HCT116 (cell line): Measurements from ENCODE around the gene CCDC126. TPM values are rescaled to one million over a fixed set of nuclear protein-coding genes. Genes with fewer than 3 reads are reported as not detected.

Experiments
- ATAC-seq: fragments of 200-7000 bp; cut with Tn5 transposase; 2 replicates; pipeline ENCODE4 v1.9.1; 2020; ENCODE audit warnings: mild to moderate bottlenecking, moderate library complexity
- BruUV-seq: library from RNA; stranded (reverse); fragments of 400-500 nt; replicated peaks from 2 replicates; lab custom pipeline; 2021; lab: Mats Ljungman, UMichigan
- CTCF ChIA-PET: fragments of 300-600 bp; sonication (Branson Sonifier 250); formaldehyde crosslinking; loops from one replicate; lab custom pipeline; 2021; ENCODE audit warnings: antibody characterized with exemption; lab: Charles Lee
- POLR2A ChIA-PET: fragments of 300-600, 350-600 bp; sonication (Branson Sonifier 250); formaldehyde crosslinking; loops from one replicate; lab custom pipeline; 2021; ENCODE audit warnings: antibody characterized with exemption; lab: Charles Lee
- RAD21 ChIA-PET, 2 experiments: fragments of 300-600 bp; sonication (Branson Sonifier 250); formaldehyde crosslinking; loops; one replicate each; lab custom pipeline; 2023; ENCODE audit warnings: low total read pairs in 2 of 2; ENCODE audit not compliant: uncharacterized antibody in 2 of 2, unreplicated experiment in 2 of 2, low non-redundant PET in 1 of 2; lab: Charles Lee
- DNase-seq: peaks from one replicate; pipeline ENCODE4 v3.0.0-alpha.2; 2010; ENCODE audit warnings: low read depth, low spot score
- H2AFZ ChIP-seq: fragments of 200-600 bp; shearing (Covaris generic), sonication (generic); 2 replicates; pipeline ENCODE4 v1.6.1; 2017; ENCODE audit warnings: low read depth, mixed run types, mixed read lengths, antibody characterized with exemption, low read length; ENCODE audit not compliant: poor library complexity, severe bottlenecking
- H3K27ac ChIP-seq: 2 replicates; pipeline ENCODE4 v1.5.1; 2012; ENCODE audit warnings: low read depth, low read length
- H3K27me3 ChIP-seq: fragments of 200-600 bp; sonication (generic); 2 replicates; pipeline ENCODE4 v1.6.1; 2016; ENCODE audit warnings: mixed run types, low read length, mixed read lengths; ENCODE audit not compliant: insufficient read depth
- H3K36me3 ChIP-seq, 2 experiments: fragments of 200-500 bp in 1 of 2; fragments of 200-600 bp in 1 of 2; sonication (Bioruptor generic) in 1 of 2; sonication (generic) in 1 of 2; 2 replicates each; pipeline versions ENCODE4 v1.5.1 to v1.6.1; 2014 to 2016; ENCODE audit warnings: low read length in 2 of 2, inconsistent platforms in 1 of 2, mixed read lengths in 1 of 2, mixed run types in 1 of 2; ENCODE audit not compliant: insufficient read depth in 2 of 2, control insufficient read depth in 1 of 2
- H3K4me1 ChIP-seq, 2 experiments: fragments of 200-600 bp in 1 of 2; sonication (generic) in 1 of 2; 2 replicates each; pipeline versions ENCODE4 v1.5.1 to v1.6.1; 2012 to 2017; ENCODE audit warnings: low read length in 2 of 2, inconsistent platforms in 1 of 2, mild to moderate bottlenecking in 1 of 2, mixed read lengths in 1 of 2, mixed run types in 1 of 2, moderate library complexity in 1 of 2; ENCODE audit not compliant: insufficient read depth in 2 of 2, control insufficient read depth in 1 of 2
- H3K4me2 ChIP-seq: fragments of 200-600 bp; sonication (generic); 2 replicates; pipeline ENCODE4 v1.6.1; 2017; ENCODE audit warnings: mixed run types, low read length, mixed read lengths
- H3K4me3 ChIP-seq, 2 experiments: fragments of 200-600 bp in 1 of 2; sonication (generic) in 1 of 2; replicated peaks in 1 of 2; 2 replicates each; pipeline ENCODE4 v1.5.1; 2011 to 2016; ENCODE audit warnings: low read length in 2 of 2, control low read depth in 1 of 2, low read depth in 1 of 2, mild to moderate bottlenecking in 1 of 2, mixed read lengths in 1 of 2, mixed run types in 1 of 2
- H3K79me2 ChIP-seq: fragments of 200-600 bp; sonication (generic); 2 replicates; pipeline ENCODE4 v1.6.1; 2017; ENCODE audit warnings: mild to moderate bottlenecking, mixed run types, low read length, moderate library complexity, mixed read lengths; ENCODE audit not compliant: insufficient read depth
- H3K9ac ChIP-seq: fragments of 200-600 bp; sonication (generic); 2 replicates; pipeline ENCODE4 v1.6.1; 2016; ENCODE audit warnings: low read length, mixed read lengths
- H3K9me2 ChIP-seq: fragments of 200-600 bp; sonication (generic), shearing (Covaris generic); 2 replicates; pipeline ENCODE4 v1.6.1; 2017; ENCODE audit warnings: mixed run types, mild to moderate bottlenecking, moderate library complexity; ENCODE audit not compliant: insufficient read depth
- H3K9me3 ChIP-seq, 2 experiments: fragments of 200-500 bp in 1 of 2; fragments of 200-600 bp in 1 of 2; sonication (Bioruptor generic) in 1 of 2; sonication (generic) in 1 of 2; 2 replicates each; pipeline ENCODE4 v1.6.1; 2014 to 2017; ENCODE audit warnings: low read length in 2 of 2, mixed read lengths in 2 of 2, inconsistent platforms in 1 of 2, low read depth in 1 of 2, mild to moderate bottlenecking in 1 of 2, mixed run types in 1 of 2, moderate library complexity in 1 of 2; ENCODE audit not compliant: control insufficient read depth in 1 of 2, insufficient read depth in 1 of 2
- H4K20me1 ChIP-seq: fragments of 200-600 bp; sonication (generic), shearing (Covaris generic); 2 replicates; pipeline ENCODE4 v1.6.1; 2017; ENCODE audit warnings: mixed run types, mild to moderate bottlenecking, moderate library complexity; ENCODE audit not compliant: insufficient read depth
- ATF3 ChIP-seq: IDR thresholded peaks from 2 replicates; pipeline ENCODE4 v1.6.1; 2012
- CTCF ChIP-seq, 3 experiments: fragments of 200-600 bp in 1 of 3; sonication (generic) in 1 of 3; IDR thresholded peaks in 2 of 3; conservative IDR thresholded peaks in 1 of 3; 2 replicates each; pipeline ENCODE4 v1.5.1; 2012 to 2017; ENCODE audit warnings: low read depth in 2 of 3, low read length in 2 of 3, antibody characterized with exemption in 1 of 3, borderline replicate concordance in 1 of 3, control low read depth in 1 of 3, mild to moderate bottlenecking in 1 of 3, mixed read lengths in 1 of 3, mixed run types in 1 of 3, moderate library complexity in 1 of 3; ENCODE audit not compliant: insufficient read depth in 1 of 3
- EGR1 ChIP-seq: IDR thresholded peaks from 2 replicates; pipeline ENCODE4 v1.6.1; 2012; ENCODE audit warnings: low read depth
- EZH2 ChIP-seq: fragments of 200-600 bp; sonication (generic); IDR thresholded peaks from 2 replicates; pipeline ENCODE4 v1.6.1; 2017; ENCODE audit warnings: antibody characterized with exemption, mixed run types
- FOSL1 ChIP-seq: IDR thresholded peaks from 2 replicates; pipeline ENCODE4 v1.6.1; 2012; ENCODE audit warnings: low read depth
- MAX ChIP-seq: IDR thresholded peaks from 2 replicates; pipeline ENCODE4 v1.6.1; 2012
- POLR2AphosphoS5 ChIP-seq: IDR thresholded peaks from 2 replicates; pipeline ENCODE4 v1.6.1; 2011; ENCODE audit warnings: mild to moderate bottlenecking, low read depth, low read length, moderate library complexity
- SP1 ChIP-seq: IDR thresholded peaks from 2 replicates; pipeline ENCODE4 v1.6.1; 2012; ENCODE audit warnings: low read depth
- TCF7L2 ChIP-seq: IDR thresholded peaks from 2 replicates; pipeline ENCODE4 v1.7.0; 2011; ENCODE audit warnings: borderline replicate concordance, inconsistent platforms; ENCODE audit not compliant: insufficient read depth, insufficient read length; ENCODE audit errors: extremely low read depth
- ZBTB33 ChIP-seq: IDR thresholded peaks from 2 replicates; pipeline ENCODE4 v1.6.1; 2011; ENCODE audit warnings: mild to moderate bottlenecking, low read length, moderate library complexity; ENCODE audit not compliant: insufficient replicate concordance; ENCODE audit errors: extremely low read depth
- ZFX ChIP-seq: fragments of 450-650 bp; IDR thresholded peaks from 2 replicates; pipeline ENCODE4 v1.6.1; 2017
- intact Hi-C: fragments of 100-400 bp; cut with micrococcal nuclease; formaldehyde crosslinking; loops from 2 replicates; pipeline ENCODE4 v1.10.0; 2022
- total RNA-seq: library from RNA; stranded (reverse); gene quantifications from one replicate; pipeline ENCODE4 v1.2.1, GENCODE V29; 2021; ENCODE audit not compliant: unreplicated experiment

Gene CCDC126
- total RNA-seq, 1 experiment from 2014 or later = 5.0 TPM

GRCh38 chr7:23685731-23686130, 88.5 kb downstream of the CCDC126 start:
- no peaks in the 10 kb centered on the region for H3K79me2 ChIP-seq
- no peaks in the 10 kb centered on the region for H3K27me3 ChIP-seq
- no peak overlapping the region for H3K4me2 ChIP-seq
- H2AFZ ChIP-seq = no peak overlapping the region
- intact Hi-C loops = no loop called here
- no peaks in the 10 kb centered on the region for H4K20me1 ChIP-seq
- H3K9me3 ChIP-seq = no peaks in the 10 kb centered on the region
- TF ChIP-seq SP1 (no peak), FOSL1 (no peak), POLR2AphosphoS5 (no peak), ATF3 (no peak), ZBTB33 (no peak), ZFX (no peak), TCF7L2 (no peak), EZH2 (no peak), EGR1 (no peak), CTCF (IDR thresholded peaks at IDR 0.05 in 2 of 3, conservative IDR thresholded peaks at IDR 0.05 in 1 of 3; ENCODE audit: borderline replicate concordance in 1 of 3, insufficient read depth in 1 of 3, low read depth in 2 of 3, low read length in 2 of 3) (no peak), MAX (no peak)
- RAD21 ChIA-PET = no interaction called here
- no peaks in the 10 kb centered on the region for H3K36me3 ChIP-seq
- no peak overlapping the region for H3K27ac ChIP-seq
- peaks cover 0 to 2% of the 10 kb centered on the region in 2 experiments; a peak in 1 of 4 replicates for H3K4me1 ChIP-seq
- POLR2A ChIA-PET = no interaction called here
- no peaks in the 10 kb centered on the region for H3K9me2 ChIP-seq
- BruUV-seq = no TSS peak
- no peak overlapping the region for H3K4me3 ChIP-seq
- H3K9ac ChIP-seq = no peak overlapping the region
- ATAC-seq (no peak), DNase-seq (no peak)
- CTCF ChIA-PET = interaction anchor here (3.2 kb wide), 1 partner anchor 11 kb away, joined by 18 read pairs; no protein-coding TSS in a partner anchor
